Stimulated activated CD8-positive, alpha-beta memory T cell treated with anti-CD3 and anti-CD28 coated beads, Interleukin-15, amount 100 ng/mL, for 4 hours (primary cell): ENCODE measurements around the gene TST.

Experiments used
- DNase-seq, 2 donors: peaks; one replicate each; pipeline ENCODE4 v3.0.0-alpha.2; 2020; ENCODE audit warnings: low read depth in 2 of 2

TST gene

GRCh38 chr22:36982136-36982535 lies 37.1 kb downstream of the TST start:
- no peak for DNase-seq

GRCh38 chr22:36981247-36981775 lies 37.9 kb downstream of the TST start:
- no peak for DNase-seq

- DNase-seq, result no peak
Measured at GRCh38 chr22:36979016-36979910, 40.0 kb downstream of the TST start.

- DNase-seq, result peak; percentile 67 to 81
Measured at GRCh38 chr22:36977947-36978660, 41.1 kb downstream of the TST start.

GRCh38 chr22:36977401-36977861 lies 41.8 kb downstream of the TST start:
- peak; percentile 66 to 67 for DNase-seq

GRCh38 chr22:36976606-36977005 lies 42.6 kb downstream of the TST start:
- DNase-seq, result no peak

GRCh38 chr22:36971341-36972125 lies 47.7 kb downstream of the TST start:
- DNase-seq, result no peak

- no peak for DNase-seq
Measured at GRCh38 chr22:36968249-36968964, 50.8 kb downstream of the TST start.

GRCh38 chr22:36966851-36967540 lies 52.3 kb downstream of the TST start:
- no peak for DNase-seq

GRCh38 chr22:36965696-36966095 lies 53.6 kb downstream of the TST start:
- no peak for DNase-seq

GRCh38 chr22:36964106-36964505 lies 55.1 kb downstream of the TST start:
- no peak for DNase-seq

GRCh38 chr22:36963302-36963701 lies 55.9 kb downstream of the TST start:
- DNase-seq, result no peak

GRCh38 chr22:36961626-36962025 lies 57.6 kb downstream of the TST start:
- DNase-seq, result no peak
